Erythroblast (primary cell): ENCODE data around the gene CNPY2.

Source experiments
- GATA1 ChIP-seq: IDR thresholded peaks from 2 replicates; pipeline ENCODE4 v1.6.1; 2011; ENCODE audit warnings: low read depth, mild to moderate bottlenecking, control low read depth, low read length, moderate library complexity
- POLR2A ChIP-seq: IDR thresholded peaks from 2 replicates; pipeline ENCODE4 v1.6.1; 2011; ENCODE audit warnings: mild to moderate bottlenecking, low read length

- TF ChIP-seq POLR2A, result no peak
- TF ChIP-seq GATA1, result no peak
These were observed 48.2 kb downstream of the CNPY2 start for GRCh38 chr12:56267443-56268071.
